ENCODE results near the gene LMNTD2. TPM values are rescaled to one million over a fixed set of nuclear protein-coding genes. Genes with fewer than 3 reads are reported as not detected.

The LMNTD2 gene
- total RNA-seq, 1 donor from 2014 or later: 19.3 TPM

DNA sequence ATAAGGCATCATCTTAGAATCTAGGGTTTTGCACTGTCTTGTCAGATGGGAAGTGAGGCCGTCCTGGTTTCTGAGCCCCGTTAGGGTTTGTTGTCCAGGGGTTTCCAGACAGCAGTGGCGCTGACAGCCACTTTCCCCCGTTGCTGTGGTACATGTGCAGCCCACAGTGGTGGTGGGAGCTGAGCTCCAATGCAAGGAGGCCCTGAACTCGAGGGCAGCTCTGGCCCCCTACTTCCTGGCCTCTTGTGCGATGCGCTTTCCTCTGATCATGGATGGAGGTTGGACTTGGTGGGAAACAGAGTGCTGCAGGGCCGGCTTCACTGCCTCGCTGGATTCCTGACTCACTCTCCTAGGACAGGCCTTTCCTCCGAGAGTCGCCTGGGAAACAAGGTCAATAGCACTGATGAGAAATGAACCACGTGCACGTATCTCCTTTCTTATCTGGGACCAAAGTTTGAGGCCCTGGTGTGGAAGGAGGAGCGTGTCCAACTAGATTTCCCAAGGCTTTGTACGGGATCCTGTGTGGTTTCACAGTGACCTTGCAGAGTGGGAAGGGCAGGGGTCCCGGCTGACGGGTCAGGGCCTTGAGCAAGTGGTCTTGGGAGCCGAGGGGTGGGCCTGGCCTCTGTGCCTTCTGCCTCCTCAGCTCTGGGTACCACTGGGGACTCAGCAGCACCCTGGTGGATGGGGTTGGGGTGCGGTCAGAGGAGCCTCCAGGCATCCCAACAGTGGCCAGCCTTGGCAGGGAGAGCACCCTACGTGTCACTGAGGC lies 19.5 kb upstream of the LMNTD2 start:
- Mint-ChIP-seq H3K4me3 (ENCODE audit: low read depth) (peak overlapping the region; percentile 29), H3K36me3 (ENCODE audit: insufficient read depth) (peaks cover 3% of the 10 kb centered on the region), H3K27me3 (peaks cover 3% of the 10 kb centered on the region), H3K27ac (peak overlapping the region; percentile 87), H3K9me3 (ENCODE audit: low read depth) (no peaks in the 10 kb centered on the region), H3K4me1 (ENCODE audit: low read depth) (peaks cover 32% of the 10 kb centered on the region)
- no peak for DNase-seq (ENCODE audit: low spot score, unreplicated experiment)
- TF ChIP-seq, protein P1, sequence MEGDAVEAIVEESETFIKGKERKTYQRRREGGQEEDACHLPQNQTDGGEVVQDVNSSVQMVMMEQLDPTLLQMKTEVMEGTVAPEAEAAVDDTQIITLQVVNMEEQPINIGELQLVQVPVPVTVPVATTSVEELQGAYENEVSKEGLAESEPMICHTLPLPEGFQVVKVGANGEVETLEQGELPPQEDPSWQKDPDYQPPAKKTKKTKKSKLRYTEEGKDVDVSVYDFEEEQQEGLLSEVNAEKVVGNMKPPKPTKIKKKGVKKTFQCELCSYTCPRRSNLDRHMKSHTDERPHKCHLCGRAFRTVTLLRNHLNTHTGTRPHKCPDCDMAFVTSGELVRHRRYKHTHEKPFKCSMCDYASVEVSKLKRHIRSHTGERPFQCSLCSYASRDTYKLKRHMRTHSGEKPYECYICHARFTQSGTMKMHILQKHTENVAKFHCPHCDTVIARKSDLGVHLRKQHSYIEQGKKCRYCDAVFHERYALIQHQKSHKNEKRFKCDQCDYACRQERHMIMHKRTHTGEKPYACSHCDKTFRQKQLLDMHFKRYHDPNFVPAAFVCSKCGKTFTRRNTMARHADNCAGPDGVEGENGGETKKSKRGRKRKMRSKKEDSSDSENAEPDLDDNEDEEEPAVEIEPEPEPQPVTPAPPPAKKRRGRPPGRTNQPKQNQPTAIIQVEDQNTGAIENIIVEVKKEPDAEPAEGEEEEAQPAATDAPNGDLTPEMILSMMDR (IDR thresholded peaks at IDR 0.05; ENCODE audit: unreplicated experiment): no peak

DNA sequence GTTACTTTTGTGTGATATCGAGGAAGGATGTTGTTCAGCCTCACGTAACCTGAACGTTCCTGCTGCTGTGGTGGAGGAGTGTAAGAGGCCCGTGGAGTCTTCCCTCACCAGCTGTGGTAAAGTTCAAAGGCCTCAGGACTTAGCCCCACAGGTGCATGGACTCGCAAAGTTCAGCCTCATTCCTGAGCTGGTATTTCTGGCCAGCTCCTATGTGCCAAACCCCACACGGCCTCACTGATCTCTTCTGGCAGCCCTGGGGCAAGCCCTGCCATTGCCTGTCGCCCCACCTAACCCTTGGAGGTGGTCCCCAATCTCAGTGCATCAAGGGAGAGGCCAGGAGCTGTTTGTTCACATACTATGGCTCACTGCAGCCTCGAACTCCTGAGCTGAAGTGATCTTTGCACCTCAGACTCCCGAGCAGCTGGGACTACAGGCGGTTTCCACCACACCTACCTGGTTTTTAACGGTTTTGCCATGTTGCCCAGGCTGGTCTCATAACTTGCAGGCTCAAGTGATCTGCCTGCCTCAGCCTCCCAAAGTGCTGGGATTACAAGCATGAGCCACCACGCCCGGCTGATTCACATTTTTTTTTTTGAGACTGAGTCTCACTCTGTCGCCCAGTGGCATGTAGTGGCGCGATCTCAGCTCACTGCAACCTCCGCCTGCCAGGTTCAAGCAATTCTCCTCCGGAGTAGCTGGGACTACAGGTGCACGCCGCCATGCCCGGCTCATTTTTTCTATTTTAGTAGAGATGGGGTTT lies 17.9 kb upstream of the LMNTD2 start:
- TF ChIP-seq, protein P1 (IDR thresholded peaks at IDR 0.05; ENCODE audit: unreplicated experiment): no peak
- H3K27me3 Mint-ChIP-seq: peaks cover 16% of the 10 kb centered on the region
- peaks cover 1% of the 10 kb centered on the region for H3K36me3 Mint-ChIP-seq (ENCODE audit: insufficient read depth)
- H3K4me3 Mint-ChIP-seq (ENCODE audit: low read depth): peak overlapping the region; percentile 86
- peaks cover 42% of the 10 kb centered on the region for H3K4me1 Mint-ChIP-seq (ENCODE audit: low read depth)
- DNase-seq (ENCODE audit: low spot score, unreplicated experiment): no peak
- peak overlapping the region; percentile 49 for H3K27ac Mint-ChIP-seq
- H3K9me3 Mint-ChIP-seq (ENCODE audit: low read depth): no peaks in the 10 kb centered on the region

DNA sequence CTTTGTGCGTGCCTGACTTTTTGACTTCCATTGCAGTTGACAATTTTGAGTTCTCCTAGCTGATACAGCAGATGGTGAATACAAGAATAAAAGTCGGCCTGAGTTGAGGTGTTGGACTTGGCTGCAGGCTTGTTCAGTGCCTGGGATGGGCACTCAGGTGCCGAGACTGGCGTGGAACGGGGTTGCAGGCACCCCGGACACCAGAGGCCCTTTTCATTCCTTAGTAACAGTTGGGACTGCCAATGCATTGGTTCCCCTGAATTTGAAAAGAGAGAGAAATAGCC lies 17.0 kb upstream of the LMNTD2 start:
- TF ChIP-seq, protein P1 (IDR thresholded peaks at IDR 0.05; ENCODE audit: unreplicated experiment): no peak
- Mint-ChIP-seq H3K9me3 (ENCODE audit: low read depth) (no peaks in the 10 kb centered on the region), H3K27me3 (peaks cover 17% of the 10 kb centered on the region), H3K4me1 (ENCODE audit: low read depth) (peaks cover 42% of the 10 kb centered on the region), H3K4me3 (ENCODE audit: low read depth) (peak overlapping the region; percentile 86), H3K36me3 (ENCODE audit: insufficient read depth) (peaks cover 1% of the 10 kb centered on the region), H3K27ac (peak overlapping the region; percentile 94)
- DNase-seq (ENCODE audit: low spot score, unreplicated experiment): no peak

DNA sequence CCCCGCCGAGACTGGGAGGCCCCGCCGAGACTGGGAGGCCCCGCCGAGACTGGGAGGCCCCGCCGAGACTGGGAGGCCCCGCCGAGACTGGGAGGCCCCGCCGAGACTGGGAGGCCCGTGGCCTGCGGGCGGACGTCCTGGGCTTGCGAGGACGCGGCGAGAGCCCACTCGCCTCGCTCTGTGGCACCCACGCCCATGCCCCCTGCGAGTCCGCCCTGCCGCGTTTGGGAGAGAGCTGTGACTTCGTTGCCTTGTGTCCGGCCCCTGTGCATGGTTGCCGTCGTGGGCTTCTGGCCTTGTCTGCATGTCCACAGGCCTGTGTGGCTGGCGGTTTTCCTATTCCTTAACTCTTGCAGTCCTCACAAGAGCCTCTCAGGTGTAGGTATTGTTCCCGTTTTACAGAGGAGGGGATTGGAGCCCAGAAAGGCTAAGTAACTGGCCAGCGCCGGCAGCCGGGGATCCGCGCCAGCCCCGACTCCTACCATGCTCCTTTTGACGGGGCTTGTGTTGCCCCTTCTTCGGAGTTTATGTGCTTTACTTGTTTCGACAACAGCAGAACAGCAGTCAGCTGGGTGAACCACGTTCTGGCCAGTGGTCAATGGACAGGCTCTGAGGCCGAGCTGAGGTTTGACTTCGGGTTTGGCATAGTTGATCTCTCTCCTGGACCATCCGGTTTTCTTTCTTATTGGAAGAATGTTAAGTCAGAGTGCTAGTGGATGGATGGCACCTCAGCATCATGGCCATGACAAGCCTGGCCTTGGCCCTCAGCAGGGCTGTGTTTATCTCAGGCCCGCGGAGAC lies 16.5 kb upstream of the LMNTD2 start:
- peaks cover 1% of the 10 kb centered on the region for H3K36me3 Mint-ChIP-seq (ENCODE audit: insufficient read depth)
- DNase-seq (ENCODE audit: low spot score, unreplicated experiment): no peak
- H3K4me3 Mint-ChIP-seq (ENCODE audit: low read depth): peak overlapping the region; percentile 86
- TF ChIP-seq, protein P1 (IDR thresholded peaks at IDR 0.05; ENCODE audit: unreplicated experiment): no peak
- peaks cover 17% of the 10 kb centered on the region for H3K27me3 Mint-ChIP-seq
- no peaks in the 10 kb centered on the region for H3K9me3 Mint-ChIP-seq (ENCODE audit: low read depth)
- H3K4me1 Mint-ChIP-seq (ENCODE audit: low read depth): peaks cover 42% of the 10 kb centered on the region
- peak overlapping the region; percentile 94 for H3K27ac Mint-ChIP-seq

Measured in progenitor cell of endocrine pancreas (in vitro differentiated cells).